AG10803 (cell line): ENCODE results near the gene F7.

Experiments
- DNase-seq: peaks from one replicate; pipeline ENCODE4 v3.0.0; 2010; ENCODE audit warnings: low read depth
- H3K4me3 ChIP-seq: 2 replicates; pipeline ENCODE4 v1.5.1; 2011; ENCODE audit warnings: mild to moderate bottlenecking, low read length, control low read depth
- TF ChIP-seq, protein P1 (sequence below): conservative IDR thresholded peaks from 2 replicates; pipeline ENCODE4 v1.5.1; 2011; ENCODE audit warnings: mild to moderate bottlenecking, low read length, control low read depth, inconsistent platforms

The F7 gene

DNA sequence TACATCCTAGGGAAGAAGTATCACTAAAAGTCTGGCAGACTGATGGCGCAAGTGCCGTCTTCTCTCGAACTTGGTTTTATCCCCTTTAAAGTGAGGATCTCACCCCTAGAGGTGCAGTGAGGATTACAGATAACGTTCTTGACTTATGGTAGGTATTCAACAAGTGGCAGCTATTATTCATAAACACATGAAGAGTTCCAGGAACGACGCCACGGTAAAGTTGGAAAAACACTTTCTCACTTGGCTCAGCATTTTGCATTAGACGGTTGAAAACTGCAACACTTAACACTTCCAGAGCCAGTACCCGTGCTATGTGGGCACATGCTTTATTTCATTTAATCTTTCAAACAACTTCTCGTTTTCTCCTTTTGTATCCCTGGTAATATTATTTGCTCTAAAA is 61.6 kb downstream of the F7 start:
- no peak overlapping the region for H3K4me3 ChIP-seq
- DNase-seq: no peak
- TF ChIP-seq, protein P1, sequence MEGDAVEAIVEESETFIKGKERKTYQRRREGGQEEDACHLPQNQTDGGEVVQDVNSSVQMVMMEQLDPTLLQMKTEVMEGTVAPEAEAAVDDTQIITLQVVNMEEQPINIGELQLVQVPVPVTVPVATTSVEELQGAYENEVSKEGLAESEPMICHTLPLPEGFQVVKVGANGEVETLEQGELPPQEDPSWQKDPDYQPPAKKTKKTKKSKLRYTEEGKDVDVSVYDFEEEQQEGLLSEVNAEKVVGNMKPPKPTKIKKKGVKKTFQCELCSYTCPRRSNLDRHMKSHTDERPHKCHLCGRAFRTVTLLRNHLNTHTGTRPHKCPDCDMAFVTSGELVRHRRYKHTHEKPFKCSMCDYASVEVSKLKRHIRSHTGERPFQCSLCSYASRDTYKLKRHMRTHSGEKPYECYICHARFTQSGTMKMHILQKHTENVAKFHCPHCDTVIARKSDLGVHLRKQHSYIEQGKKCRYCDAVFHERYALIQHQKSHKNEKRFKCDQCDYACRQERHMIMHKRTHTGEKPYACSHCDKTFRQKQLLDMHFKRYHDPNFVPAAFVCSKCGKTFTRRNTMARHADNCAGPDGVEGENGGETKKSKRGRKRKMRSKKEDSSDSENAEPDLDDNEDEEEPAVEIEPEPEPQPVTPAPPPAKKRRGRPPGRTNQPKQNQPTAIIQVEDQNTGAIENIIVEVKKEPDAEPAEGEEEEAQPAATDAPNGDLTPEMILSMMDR: no peak

DNA sequence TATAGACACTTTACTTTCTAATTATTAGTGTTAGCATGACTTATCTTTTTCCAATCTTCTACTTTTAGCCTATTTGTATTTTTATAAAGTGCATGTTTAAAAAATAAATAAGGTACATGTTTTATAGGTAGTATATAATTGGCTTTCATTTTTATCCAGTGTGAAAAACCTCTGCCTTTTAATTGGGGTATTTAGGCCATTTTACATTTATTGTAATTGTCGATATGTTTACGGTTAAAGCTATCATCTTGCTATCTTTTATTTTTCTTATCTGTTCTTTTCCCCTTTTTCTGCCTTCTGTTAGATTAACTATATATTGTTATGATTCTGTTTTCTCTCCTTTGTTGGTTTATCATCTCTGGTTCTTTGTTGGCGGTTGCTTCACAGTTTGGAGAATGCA is 62.0 kb downstream of the F7 start:
- TF ChIP-seq, protein P1: no peak
- DNase-seq: no peak
- no peak overlapping the region for H3K4me3 ChIP-seq

DNA sequence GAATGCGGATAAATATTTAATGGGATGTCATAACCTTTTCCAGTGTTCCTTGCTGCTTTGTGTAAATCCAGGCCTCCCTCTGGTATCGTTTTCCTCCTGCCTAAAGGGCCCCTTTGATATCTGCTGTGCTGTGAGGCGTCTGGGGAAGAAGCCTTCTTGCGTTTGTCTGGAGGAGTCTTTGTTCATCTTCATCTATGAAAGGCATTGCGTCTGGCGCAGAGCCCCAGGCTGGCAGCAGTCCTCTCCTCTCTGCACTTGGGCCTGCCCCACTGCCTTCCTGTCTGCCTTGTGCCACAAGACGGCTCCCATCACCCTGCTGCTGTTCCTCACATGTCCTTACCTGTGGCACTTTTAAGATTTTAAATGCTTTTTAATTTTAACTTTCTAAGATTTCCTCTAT is 62.6 kb downstream of the F7 start:
- no peak overlapping the region for H3K4me3 ChIP-seq
- no peak for DNase-seq
- TF ChIP-seq, protein P1: no peak

DNA sequence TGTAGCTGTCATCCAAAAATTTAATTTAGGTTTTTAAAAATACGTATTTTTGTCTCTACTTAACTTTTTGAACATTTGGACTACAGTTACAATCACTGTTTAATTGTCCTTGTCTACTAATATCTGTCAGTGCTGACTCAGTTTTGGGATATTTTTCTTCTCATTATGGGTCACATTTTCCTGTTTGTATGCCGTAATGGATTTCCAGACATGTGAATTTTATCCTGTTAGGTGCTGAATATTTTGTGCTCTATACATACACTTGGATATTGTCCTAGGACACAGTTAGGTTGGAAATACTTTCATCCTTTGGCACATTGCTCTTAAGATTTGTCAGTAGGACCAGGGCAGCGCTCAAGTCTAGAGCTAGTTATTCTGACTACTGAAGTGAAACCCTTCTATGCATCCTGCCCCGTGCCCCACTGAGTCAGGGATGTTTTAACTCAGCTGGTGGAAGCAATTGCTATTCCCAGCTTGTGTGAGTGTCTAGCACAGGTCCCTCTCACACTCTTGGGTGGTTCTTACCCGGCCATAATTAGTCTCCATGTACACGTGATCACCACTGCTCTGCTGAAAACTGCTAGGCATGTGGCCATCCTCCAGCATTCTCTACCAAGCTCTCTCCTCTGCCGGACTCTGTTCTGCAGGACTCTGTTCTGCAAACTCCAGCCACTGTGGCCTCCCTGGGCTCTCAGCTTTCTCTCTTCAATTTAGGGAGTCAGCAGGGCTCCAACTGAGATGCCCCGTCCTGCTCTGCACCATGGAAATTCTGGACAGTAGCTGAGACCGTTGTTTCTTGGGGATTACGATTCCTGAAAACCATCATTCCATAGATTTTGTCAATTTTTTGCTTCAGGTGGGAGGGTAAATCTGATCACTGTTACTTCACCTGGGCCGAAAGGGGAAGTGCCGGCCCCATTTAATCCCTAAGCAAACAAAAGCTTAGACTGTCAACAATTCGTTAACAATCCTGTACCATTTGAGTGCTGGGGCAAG is 64.0 kb downstream of the F7 start:
- DNase-seq: no peak
- TF ChIP-seq, protein P1: no peak
- H3K4me3 ChIP-seq: no peak overlapping the region
